Panc1 (cell line): ENCODE measurements around the gene BRF1. TPM values are rescaled to one million over a fixed set of nuclear protein-coding genes. Genes with fewer than 3 reads are reported as not detected.

ENCODE experiments used
- ATAC-seq: fragments of 200-7000 bp; cut with Tn5 transposase; 2 replicates; pipeline ENCODE4 v1.9.1; 2020; ENCODE audit warnings: mild to moderate bottlenecking, moderate library complexity
- BruUV-seq: library from RNA; stranded (reverse); fragments of 400-500 nt; replicated peaks from 2 replicates; lab custom pipeline; 2021; lab: Mats Ljungman, UMichigan
- CTCF ChIA-PET: fragments of 300-600 bp; sonication (Branson Sonifier 250); formaldehyde crosslinking; loops from one replicate; lab custom pipeline; 2022; ENCODE audit warnings: antibody characterized with exemption; lab: Charles Lee
- POLR2A ChIA-PET: fragments of 300-600 bp; sonication (Branson Sonifier 250); formaldehyde crosslinking; loops from one replicate; lab custom pipeline; 2022; ENCODE audit warnings: antibody characterized with exemption; lab: Charles Lee
- DNase-seq: peaks from one replicate; pipeline ENCODE4 v3.0.0-alpha.2; 2010; ENCODE audit warnings: low read depth, low spot score
- H3K27ac ChIP-seq: 2 replicates; pipeline ENCODE4 v1.5.1; 2011; ENCODE audit warnings: mild to moderate bottlenecking, low read length, inconsistent platforms
- H3K27me3 ChIP-seq: fragments of 200-500 bp; sonication (Bioruptor generic); 2 replicates; pipeline ENCODE4 v1.6.0; 2014; ENCODE audit warnings: low read length, inconsistent platforms; ENCODE audit not compliant: control insufficient read depth, insufficient read depth
- H3K36me3 ChIP-seq: fragments of 200-500 bp; sonication (Bioruptor generic); 2 replicates; pipeline ENCODE4 v1.5.1; 2014; ENCODE audit warnings: inconsistent platforms, mild to moderate bottlenecking, low read length, moderate library complexity; ENCODE audit not compliant: control insufficient read depth, insufficient read depth
- H3K4me1 ChIP-seq: 2 replicates; pipeline ENCODE4 v1.5.1; 2011; ENCODE audit warnings: inconsistent platforms, mild to moderate bottlenecking, low read length, moderate library complexity; ENCODE audit not compliant: control insufficient read depth, insufficient read depth
- H3K4me3 ChIP-seq, 2 experiments: 2 replicates each; pipeline ENCODE4 v1.5.1; 2011 to 2012; ENCODE audit warnings: low read depth in 2 of 2, low read length in 2 of 2, mild to moderate bottlenecking in 2 of 2, inconsistent platforms in 1 of 2, moderate library complexity in 1 of 2
- H3K9me3 ChIP-seq: fragments of 200-500 bp; sonication (Bioruptor generic); 2 replicates; pipeline ENCODE4 v1.5.1; 2014; ENCODE audit warnings: low read depth, mild to moderate bottlenecking, inconsistent platforms, low read length, moderate library complexity; ENCODE audit not compliant: control insufficient read depth, insufficient read depth
- POLR2AphosphoS5 ChIP-seq: IDR thresholded peaks from 2 replicates; pipeline ENCODE4 v1.6.1; 2012; ENCODE audit warnings: mild to moderate bottlenecking, low read depth, low read length, moderate library complexity
- SIN3A ChIP-seq: IDR thresholded peaks from 2 replicates; pipeline ENCODE4 v1.6.1; 2012; ENCODE audit warnings: low read depth, mild to moderate bottlenecking, low read length, moderate library complexity, borderline replicate concordance; ENCODE audit not compliant: insufficient read depth
- TCF7L2 ChIP-seq: IDR thresholded peaks from 2 replicates; pipeline ENCODE4 v1.6.1; 2011; ENCODE audit warnings: mild to moderate bottlenecking, low read depth, low read length, inconsistent platforms
- in situ Hi-C: cut with HindIII; loops from 2 replicates; pipeline ENCODE4 v1.10.0; 2016; ENCODE audit warnings: low sequenced_read_pairs, low pct_unique_long_range_greater_than_20kb
- intact Hi-C: fragments of 100-400 bp; cut with micrococcal nuclease; formaldehyde crosslinking; loops from one replicate; pipeline ENCODE4 v1.10.0; 2022; ENCODE audit not compliant: unreplicated experiment
- total RNA-seq: library from RNA; stranded (reverse); gene quantifications from one replicate; pipeline ENCODE4 v1.2.1, GENCODE V29; 2021; ENCODE audit not compliant: unreplicated experiment
- TF ChIP-seq, protein P1 (sequence below): fragments of 450-650 bp; IDR thresholded peaks from 2 replicates; pipeline ENCODE4 v1.5.1; 2017; ENCODE audit warnings: mild to moderate bottlenecking
- TF ChIP-seq, protein P2 (sequence below), 2 experiments: IDR thresholded peaks; 2 replicates each; pipeline ENCODE4 v1.6.1; 2011 to 2012; ENCODE audit warnings: low read depth in 2 of 2, control low read depth in 1 of 2, low read length in 1 of 2, mild to moderate bottlenecking in 1 of 2, moderate library complexity in 1 of 2; ENCODE audit not compliant: insufficient read depth in 1 of 2

Gene BRF1
- total RNA-seq, 1 experiment from 2014 or later: 25.0 TPM

DNA sequence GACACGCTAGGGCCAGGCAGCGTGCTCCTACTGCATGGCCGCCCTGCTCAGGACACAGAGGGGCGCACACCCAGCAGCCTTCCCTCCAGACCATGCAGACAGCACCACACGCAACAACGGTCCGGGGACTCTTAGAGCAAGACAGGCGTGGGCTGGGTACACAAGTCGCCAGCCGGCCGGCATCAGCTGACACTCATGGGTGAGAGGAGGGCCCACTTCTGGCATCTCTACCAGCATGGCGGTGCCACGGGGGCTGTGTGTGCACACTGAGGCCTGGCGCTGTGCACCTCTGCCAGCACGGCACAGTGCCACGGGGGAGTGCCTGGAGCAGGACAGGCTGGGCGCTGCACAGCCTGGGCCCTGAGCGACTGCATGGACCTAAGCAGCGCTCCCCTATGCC lies 59.2 kb downstream of the BRF1 start:
- DNase-seq: no peak
- Histone ChIP-seq H3K4me3 (no peak overlapping the region), H3K27ac (no peak overlapping the region), H3K4me1 (no peaks in the 10 kb centered on the region), H3K27me3 (no peaks in the 10 kb centered on the region), H3K36me3 (no peaks in the 10 kb centered on the region), H3K9me3 (no peaks in the 10 kb centered on the region)
- no peak for ATAC-seq
- ChIA-PET CTCF (no interaction called here), POLR2A (no interaction called here)
- TF ChIP-seq, protein P1, sequence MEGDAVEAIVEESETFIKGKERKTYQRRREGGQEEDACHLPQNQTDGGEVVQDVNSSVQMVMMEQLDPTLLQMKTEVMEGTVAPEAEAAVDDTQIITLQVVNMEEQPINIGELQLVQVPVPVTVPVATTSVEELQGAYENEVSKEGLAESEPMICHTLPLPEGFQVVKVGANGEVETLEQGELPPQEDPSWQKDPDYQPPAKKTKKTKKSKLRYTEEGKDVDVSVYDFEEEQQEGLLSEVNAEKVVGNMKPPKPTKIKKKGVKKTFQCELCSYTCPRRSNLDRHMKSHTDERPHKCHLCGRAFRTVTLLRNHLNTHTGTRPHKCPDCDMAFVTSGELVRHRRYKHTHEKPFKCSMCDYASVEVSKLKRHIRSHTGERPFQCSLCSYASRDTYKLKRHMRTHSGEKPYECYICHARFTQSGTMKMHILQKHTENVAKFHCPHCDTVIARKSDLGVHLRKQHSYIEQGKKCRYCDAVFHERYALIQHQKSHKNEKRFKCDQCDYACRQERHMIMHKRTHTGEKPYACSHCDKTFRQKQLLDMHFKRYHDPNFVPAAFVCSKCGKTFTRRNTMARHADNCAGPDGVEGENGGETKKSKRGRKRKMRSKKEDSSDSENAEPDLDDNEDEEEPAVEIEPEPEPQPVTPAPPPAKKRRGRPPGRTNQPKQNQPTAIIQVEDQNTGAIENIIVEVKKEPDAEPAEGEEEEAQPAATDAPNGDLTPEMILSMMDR: no peak
- TF ChIP-seq SIN3A (no peak), POLR2AphosphoS5 (no peak), TCF7L2 (no peak)
- TF ChIP-seq, protein P2, sequence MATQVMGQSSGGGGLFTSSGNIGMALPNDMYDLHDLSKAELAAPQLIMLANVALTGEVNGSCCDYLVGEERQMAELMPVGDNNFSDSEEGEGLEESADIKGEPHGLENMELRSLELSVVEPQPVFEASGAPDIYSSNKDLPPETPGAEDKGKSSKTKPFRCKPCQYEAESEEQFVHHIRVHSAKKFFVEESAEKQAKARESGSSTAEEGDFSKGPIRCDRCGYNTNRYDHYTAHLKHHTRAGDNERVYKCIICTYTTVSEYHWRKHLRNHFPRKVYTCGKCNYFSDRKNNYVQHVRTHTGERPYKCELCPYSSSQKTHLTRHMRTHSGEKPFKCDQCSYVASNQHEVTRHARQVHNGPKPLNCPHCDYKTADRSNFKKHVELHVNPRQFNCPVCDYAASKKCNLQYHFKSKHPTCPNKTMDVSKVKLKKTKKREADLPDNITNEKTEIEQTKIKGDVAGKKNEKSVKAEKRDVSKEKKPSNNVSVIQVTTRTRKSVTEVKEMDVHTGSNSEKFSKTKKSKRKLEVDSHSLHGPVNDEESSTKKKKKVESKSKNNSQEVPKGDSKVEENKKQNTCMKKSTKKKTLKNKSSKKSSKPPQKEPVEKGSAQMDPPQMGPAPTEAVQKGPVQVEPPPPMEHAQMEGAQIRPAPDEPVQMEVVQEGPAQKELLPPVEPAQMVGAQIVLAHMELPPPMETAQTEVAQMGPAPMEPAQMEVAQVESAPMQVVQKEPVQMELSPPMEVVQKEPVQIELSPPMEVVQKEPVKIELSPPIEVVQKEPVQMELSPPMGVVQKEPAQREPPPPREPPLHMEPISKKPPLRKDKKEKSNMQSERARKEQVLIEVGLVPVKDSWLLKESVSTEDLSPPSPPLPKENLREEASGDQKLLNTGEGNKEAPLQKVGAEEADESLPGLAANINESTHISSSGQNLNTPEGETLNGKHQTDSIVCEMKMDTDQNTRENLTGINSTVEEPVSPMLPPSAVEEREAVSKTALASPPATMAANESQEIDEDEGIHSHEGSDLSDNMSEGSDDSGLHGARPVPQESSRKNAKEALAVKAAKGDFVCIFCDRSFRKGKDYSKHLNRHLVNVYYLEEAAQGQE (IDR thresholded peaks at IDR 0.05; ENCODE audit: insufficient read depth in 1 of 2, low read depth in 2 of 2, low read length in 1 of 2): no peak
- in situ Hi-C loops: no loop called here
- BruUV-seq: no TSS peak
- intact Hi-C loops: no loop called here

DNA sequence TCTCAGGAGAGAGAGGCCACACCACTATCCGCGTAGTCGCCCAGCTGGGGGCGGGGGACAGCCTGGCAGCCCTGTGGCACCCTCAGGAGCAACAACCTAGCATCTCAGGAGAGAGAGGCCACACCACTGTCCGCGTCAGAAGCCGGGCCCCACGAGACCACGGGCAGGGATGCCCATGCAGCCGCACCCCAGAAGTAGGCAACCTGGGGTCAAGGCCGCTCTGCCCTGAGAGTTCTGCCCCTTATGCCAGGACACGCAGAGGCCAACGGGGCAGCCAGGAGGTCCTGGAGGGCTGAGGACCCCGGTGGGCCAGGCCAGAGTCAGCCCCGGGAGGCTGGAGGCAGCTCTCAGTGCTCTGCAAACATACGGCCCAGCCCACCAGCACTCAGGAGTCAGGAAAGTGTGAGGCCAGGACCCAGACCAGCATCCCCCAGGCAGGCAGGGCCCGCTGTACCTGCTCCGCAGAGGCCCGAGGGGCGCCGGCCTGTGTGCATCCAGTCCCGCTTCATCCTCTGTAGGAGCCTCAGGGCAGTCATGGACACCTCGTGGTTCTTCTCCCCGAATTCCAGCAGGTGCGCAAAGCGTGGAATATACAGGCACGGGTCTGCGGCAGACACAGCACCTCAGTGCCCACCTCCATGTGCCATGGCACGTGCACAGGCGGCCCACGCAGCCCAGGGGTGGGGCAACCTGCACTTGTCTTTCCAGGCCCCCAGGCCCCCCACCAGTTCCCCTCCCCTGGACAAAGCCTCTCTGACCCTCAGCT lies 59.8 kb downstream of the BRF1 start:
- POLR2A ChIA-PET: no interaction called here
- CTCF ChIA-PET: no interaction called here
- H3K27ac ChIP-seq: no peak overlapping the region
- H3K4me1 ChIP-seq: no peaks in the 10 kb centered on the region
- no peak for ATAC-seq
- in situ Hi-C loops (no loop called here), intact Hi-C loops (no loop called here)
- TF ChIP-seq, protein P2 (IDR thresholded peaks at IDR 0.05; ENCODE audit: insufficient read depth in 1 of 2, low read depth in 2 of 2, low read length in 1 of 2): no peak
- TF ChIP-seq, protein P1: no peak
- TF ChIP-seq TCF7L2 (no peak), POLR2AphosphoS5 (no peak), SIN3A (no peak)
- H3K9me3 ChIP-seq: no peaks in the 10 kb centered on the region
- H3K36me3 ChIP-seq: no peaks in the 10 kb centered on the region
- DNase-seq: no peak
- no peaks in the 10 kb centered on the region for H3K27me3 ChIP-seq
- BruUV-seq: no TSS peak
- no peak overlapping the region for H3K4me3 ChIP-seq
